GM12875 (cell line): ENCODE measurements around the gene PLA2R1.

Experiments used
- H3K4me3 ChIP-seq: one replicate; pipeline ENCODE4 v1.5.1; 2011; ENCODE audit warnings: low read depth, low read length, control low read depth
- CTCF ChIP-seq: IDR thresholded peaks from 2 replicates; pipeline ENCODE4 v1.5.1; 2011; ENCODE audit warnings: low read depth, mild to moderate bottlenecking, control low read depth, inconsistent platforms, low read length, moderate library complexity, borderline replicate concordance; ENCODE audit not compliant: insufficient read depth

PLA2R1 gene

DNA sequence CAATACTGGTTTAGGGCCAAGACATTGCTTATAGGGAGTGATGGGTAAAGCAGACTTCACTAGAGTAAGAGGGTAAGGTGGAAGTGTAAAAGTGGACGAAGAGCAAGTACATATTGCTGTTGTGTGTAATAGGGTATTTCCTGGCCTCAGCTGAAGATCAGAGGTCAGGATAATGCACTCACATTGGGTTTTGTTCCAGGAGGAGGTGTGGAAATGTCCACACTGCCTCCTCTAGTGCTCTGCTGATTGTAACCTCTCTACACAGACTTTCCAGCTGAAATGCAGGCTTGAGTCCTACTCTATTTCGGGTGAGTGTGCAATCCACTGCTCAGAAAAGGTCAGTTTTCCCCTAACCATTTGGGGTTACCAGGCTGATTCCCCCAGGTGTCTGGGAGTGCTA is 41.7 kb upstream of the PLA2R1 start:
- no peak for TF ChIP-seq CTCF
- no peak overlapping the region for H3K4me3 ChIP-seq

DNA sequence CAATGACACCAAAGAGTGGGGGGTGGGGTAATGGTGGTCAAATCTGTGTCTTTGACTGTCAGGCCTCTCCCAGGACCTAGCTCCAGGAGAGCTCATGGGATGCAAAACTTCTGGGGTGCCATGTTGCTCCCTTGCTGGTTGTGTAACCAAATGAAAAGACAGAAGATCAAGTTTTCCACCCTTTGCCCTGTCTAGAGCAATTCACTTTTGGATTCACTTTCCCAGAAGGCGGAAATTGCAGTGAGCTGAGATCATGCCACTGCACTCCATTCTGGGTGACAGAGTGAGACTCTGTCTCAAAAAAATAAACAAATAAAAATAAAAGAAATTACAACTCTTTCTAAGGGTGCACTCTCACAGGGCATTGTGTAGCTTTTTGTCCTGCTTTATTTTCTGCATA is 34.9 kb upstream of the PLA2R1 start:
- H3K4me3 ChIP-seq = no peak overlapping the region
- no peak for TF ChIP-seq CTCF

DNA sequence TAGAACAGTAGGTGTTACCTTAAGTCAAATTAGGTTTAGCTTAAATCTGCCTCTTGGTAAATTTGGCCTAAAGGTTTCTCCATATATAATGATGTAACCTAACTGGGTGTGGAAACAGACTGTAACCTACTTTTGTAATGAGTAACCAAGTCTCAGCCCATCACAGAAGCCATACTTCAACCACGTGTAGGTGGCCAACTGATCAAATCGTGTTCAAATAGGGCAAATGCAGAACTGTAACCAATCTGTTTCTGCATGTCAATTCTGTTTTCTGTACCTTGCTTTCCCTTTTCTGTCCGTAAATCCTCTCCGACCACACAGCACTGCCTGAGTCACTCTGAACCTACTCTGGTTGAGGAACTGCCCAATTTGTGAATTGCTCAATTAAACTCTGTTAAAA is 34.0 kb upstream of the PLA2R1 start:
- TF ChIP-seq CTCF = no peak

DNA sequence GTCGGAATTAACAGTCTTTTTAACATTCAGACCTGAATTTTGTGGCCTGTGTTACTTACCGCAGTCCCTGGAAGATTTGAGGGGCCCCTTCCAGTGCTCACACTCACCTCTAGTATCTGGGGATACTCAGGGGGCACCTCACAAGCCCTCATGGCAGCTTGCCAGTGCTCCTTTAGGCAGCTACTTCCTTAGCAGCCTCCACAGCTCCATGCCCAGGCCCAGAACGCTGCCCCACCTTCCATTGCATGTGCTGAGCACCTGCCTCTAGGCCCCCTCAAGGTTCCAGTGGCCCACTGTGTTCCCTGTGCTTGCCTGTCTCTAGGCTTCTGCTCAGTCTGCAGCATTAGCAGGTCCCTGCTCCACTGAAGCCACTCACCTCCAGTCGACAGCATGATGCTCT is 30.0 kb upstream of the PLA2R1 start:
- TF ChIP-seq CTCF = no peak
- H3K4me3 ChIP-seq = no peak overlapping the region

More for the DNA sequence above, 34.0 kb upstream of the PLA2R1 start:
- H3K4me3 ChIP-seq = no peak overlapping the region

DNA sequence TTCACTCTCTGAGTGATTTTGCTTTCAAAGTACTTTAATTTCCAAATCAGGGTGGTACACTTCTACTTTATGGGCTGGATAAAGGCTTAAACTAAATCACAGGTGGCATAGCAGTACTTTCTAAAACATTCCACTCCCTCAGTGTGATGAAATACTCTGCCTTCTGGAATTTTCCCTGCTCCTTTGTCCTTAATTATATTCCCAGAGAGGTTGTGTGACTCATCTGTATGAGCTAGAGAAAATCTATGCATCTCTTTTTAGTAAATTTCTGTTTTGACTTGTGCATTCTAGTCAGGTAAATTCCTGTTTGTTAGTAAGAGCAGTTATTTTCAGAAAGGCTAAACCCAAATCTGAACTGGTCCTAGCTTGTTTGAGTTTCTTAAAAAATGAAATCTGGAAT is 29.0 kb upstream of the PLA2R1 start:
- no peak overlapping the region for H3K4me3 ChIP-seq
- no peak for TF ChIP-seq CTCF

DNA sequence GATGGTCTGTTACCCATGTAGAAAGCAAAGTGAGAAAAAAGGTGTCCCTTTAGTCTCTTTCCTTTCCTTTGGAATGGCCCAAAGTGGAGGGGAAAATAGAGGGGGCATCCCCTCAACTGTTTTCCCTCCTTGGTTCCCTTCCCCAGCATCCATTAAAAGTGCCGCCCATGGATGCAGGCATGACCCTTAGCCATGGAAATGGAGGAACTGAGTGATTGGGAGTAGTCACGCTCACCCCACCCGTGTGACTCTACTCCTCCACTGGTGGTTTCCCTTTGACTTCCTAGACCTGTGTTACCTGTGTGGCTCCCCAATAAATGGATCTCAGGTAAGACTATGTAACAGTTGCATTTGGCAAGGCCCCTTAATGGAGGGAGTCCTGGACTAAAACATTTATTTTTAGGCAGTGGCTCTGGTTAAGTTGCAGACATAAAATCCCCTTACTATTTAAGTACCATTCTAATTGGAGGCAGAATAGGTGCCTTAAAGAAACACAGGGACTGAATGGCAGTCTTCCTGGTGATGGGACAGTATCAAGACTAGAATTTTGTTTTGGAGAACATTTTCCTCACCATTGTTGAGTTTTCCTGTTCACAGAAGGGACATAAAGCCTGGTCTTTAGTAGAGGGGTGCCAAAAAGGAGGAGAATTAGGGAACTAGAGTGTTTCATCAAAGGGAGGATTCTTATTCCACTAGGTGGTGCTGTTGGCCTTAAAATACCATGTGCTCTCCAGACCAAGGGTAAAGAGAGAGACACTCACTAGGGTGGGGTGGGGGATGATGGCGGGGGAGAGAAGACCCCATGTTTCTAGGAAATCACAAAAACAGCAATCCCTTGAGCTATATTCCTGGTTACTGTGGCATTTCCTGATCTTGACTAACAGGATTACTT is 25.7 kb upstream of the PLA2R1 start:
- no peak overlapping the region for H3K4me3 ChIP-seq
- TF ChIP-seq CTCF = peak; percentile 38; the same call in 1 of the 2 replicates

DNA sequence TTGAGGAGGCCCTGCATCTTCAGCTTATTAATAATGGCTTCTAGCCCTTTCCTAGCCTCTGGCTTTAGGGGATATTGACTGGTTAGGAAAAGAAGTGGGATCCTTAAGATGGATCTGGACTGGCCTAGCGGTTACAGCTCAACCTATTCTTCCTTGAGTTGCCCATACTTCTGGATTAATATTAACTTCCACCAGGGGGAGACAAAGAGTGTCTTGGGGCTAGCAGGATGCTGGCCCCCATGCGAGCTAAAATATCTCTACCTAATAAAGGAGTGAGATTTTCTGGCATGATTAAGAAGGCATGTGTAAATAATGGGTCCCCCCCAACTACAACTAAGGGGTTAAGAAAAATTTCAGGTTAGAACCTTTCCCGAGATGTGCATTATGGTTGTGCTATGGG is 23.2 kb upstream of the PLA2R1 start:
- TF ChIP-seq CTCF = peak; percentile 31; the same call in 1 of the 2 replicates
- H3K4me3 ChIP-seq = no peak overlapping the region
